Measurements from ENCODE around the gene WDR86.

WDR86 gene

GRCh38 chr7:151391358-151391730 is 18.5 kb downstream of the WDR86 start:
- DNase-seq (ENCODE audit: low read depth): no peak

GRCh38 chr7:151390598-151391357 is 19.1 kb downstream of the WDR86 start:
- DNase-seq (ENCODE audit: low read depth): no peak

- DNase-seq (ENCODE audit: low read depth): no peak
Observed at GRCh38 chr7:151389768-151390597, 19.9 kb downstream of the WDR86 start.

- no peak for DNase-seq (ENCODE audit: low read depth)
Observed at GRCh38 chr7:151389096-151389767, 20.6 kb downstream of the WDR86 start.

- DNase-seq (ENCODE audit: low read depth): no peak
Observed at GRCh38 chr7:151388430-151388829, 21.4 kb downstream of the WDR86 start.

GRCh38 chr7:151388007-151388297 is 21.9 kb downstream of the WDR86 start:
- DNase-seq (ENCODE audit: low read depth): no peak

- no peak for DNase-seq (ENCODE audit: low read depth)
Observed at GRCh38 chr7:151387161-151388006, 22.5 kb downstream of the WDR86 start.

GRCh38 chr7:151386301-151387160 is 23.3 kb downstream of the WDR86 start:
- DNase-seq (ENCODE audit: low read depth): no peak

GRCh38 chr7:151385626-151386300 is 24.1 kb downstream of the WDR86 start:
- no peak for DNase-seq (ENCODE audit: low read depth)

- DNase-seq (ENCODE audit: low read depth): no peak
Observed at GRCh38 chr7:151384776-151385625, 24.8 kb downstream of the WDR86 start.

- DNase-seq (ENCODE audit: low read depth): no peak
Observed at GRCh38 chr7:151384352-151384697, 25.5 kb downstream of the WDR86 start.

GRCh38 chr7:151383638-151384351 is 26.0 kb downstream of the WDR86 start:
- no peak for DNase-seq (ENCODE audit: low read depth)

GRCh38 chr7:151382079-151382885 is 27.6 kb downstream of the WDR86 start:
- DNase-seq (ENCODE audit: low read depth): no peak

- DNase-seq (ENCODE audit: low read depth): no peak
Observed at GRCh38 chr7:151381348-151382078, 28.3 kb downstream of the WDR86 start.

GRCh38 chr7:151381098-151381347 is 28.8 kb downstream of the WDR86 start:
- no peak for DNase-seq (ENCODE audit: low read depth)

- no peak for DNase-seq (ENCODE audit: low read depth)
Observed at GRCh38 chr7:151380199-151381097, 29.4 kb downstream of the WDR86 start.

Measured in HS-5 (cell line).